ENCODE measurements around the gene ACBD6. TPM values are rescaled to one million over a fixed set of nuclear protein-coding genes. Genes with fewer than 3 reads are reported as not detected.

ACBD6 gene
- total RNA-seq, 2 experiments from 2014 or later: 45.7 to 49.3 TPM

DNA sequence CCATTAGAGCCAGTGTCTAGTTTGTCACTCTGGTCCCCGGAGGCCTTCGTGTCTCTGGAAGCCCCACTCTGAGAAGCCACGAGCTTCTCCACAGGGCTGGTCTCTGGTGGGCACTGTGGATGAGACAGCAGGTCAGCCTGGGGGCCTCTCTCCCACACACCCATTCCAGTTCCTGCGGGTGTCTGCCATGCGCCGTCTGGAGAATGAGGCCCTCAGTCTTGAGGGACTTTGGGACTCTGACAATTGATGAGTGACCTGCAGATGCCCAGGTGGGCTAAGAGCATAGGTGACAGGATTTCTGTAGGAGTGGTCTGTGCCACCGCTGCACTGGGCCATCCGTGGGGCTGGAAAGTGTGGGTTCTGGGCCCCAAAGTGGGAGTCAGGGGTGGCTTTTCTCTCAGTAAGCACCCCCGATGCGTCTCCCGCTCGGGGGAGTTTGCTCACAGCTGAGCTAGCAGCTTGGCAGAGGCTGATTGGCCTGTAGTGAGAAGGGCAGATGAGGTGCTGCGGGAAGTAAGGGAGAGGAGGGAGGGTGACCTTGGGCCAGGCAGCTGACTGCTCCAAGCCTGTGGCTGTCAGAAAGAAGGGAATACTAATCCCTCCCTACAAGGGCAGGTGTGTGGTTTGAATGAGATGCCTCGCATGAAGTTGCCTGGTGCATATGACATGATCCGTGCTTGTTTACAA, 245.9 kb downstream of the ACBD6 start:
- no peaks in the 10 kb centered on the region for H3K36me3 Mint-ChIP-seq
- no peak overlapping the region for H3K27ac Mint-ChIP-seq
- no peaks in the 10 kb centered on the region for H3K27me3 Mint-ChIP-seq
- H3K9me3 Mint-ChIP-seq: no peaks in the 10 kb centered on the region
- POLR2A ChIA-PET: no interaction called here
- peaks cover 2% of the 10 kb centered on the region for H3K4me1 Mint-ChIP-seq
- DNase-seq: no peak
- ATAC-seq (ENCODE audit: low read depth): no peak
- H3K4me3 Mint-ChIP-seq: no peak overlapping the region

DNA sequence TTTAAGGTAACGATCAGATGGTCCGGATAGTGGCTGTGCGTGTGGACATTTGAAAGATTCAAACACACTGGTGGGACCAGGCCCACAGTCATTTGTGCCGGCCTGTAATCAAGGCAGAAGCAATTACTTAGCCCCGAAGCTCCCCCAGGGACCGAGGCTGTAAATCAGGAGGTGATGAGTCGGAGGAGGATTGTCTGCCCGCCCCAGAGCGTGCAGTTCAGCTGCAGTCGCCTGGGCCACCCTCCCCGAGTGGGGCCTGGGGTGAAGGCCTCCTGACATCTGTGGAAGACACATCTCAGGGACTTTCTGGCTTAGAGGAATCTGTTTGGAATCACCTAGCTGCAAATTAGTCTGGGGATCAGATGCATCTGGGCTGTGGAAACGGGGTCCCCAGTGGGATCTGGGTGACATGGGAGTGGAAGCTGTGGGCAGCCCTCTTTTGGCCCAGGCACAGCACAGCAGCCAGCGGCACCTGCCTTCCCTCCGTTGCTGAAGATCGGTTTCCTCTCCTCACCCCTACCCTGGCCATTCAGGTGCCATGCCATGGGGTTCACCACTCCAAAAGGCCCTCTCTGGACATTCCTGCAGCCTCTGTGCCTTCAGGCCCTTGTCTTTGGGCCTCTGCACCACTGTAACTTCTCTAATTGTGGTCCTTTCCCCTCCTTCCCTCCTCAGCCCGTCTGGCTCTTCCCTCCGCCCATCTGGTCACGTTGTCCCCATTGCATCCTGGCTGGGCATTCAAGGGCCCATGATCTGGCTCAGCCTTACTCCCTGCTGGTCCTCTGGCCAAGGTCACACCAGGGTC, 246.6 kb downstream of the ACBD6 start:
- DNase-seq: no peak
- POLR2A ChIA-PET: no interaction called here
- H3K9me3 Mint-ChIP-seq: no peaks in the 10 kb centered on the region
- H3K36me3 Mint-ChIP-seq: no peaks in the 10 kb centered on the region
- ATAC-seq (ENCODE audit: low read depth): no peak
- peaks cover 2% of the 10 kb centered on the region for H3K4me1 Mint-ChIP-seq
- no peak overlapping the region for H3K27ac Mint-ChIP-seq
- no peaks in the 10 kb centered on the region for H3K27me3 Mint-ChIP-seq
- no peak overlapping the region for H3K4me3 Mint-ChIP-seq

DNA sequence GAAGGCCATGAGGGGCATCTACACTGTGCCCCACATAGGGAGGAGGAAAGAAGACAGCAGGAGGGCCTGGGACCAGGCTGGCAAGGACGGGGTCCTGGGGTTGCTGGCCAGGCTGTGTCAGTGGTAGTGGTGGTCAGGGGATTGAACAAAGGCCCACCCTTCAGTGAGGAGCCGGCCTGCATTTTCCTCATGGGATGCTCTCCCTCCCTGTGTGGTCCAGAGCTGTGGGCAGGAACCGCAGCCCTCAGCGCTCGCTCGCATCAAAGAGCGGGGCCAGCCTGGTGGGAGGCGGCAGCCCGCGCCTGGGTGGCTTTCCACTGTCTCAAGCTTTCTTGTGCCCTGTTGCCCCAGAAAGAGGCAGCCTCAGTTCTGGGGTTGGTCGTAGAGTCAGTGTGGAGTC, 247.5 kb downstream of the ACBD6 start:
- H3K27me3 Mint-ChIP-seq: peaks cover 2% of the 10 kb centered on the region

DNA sequence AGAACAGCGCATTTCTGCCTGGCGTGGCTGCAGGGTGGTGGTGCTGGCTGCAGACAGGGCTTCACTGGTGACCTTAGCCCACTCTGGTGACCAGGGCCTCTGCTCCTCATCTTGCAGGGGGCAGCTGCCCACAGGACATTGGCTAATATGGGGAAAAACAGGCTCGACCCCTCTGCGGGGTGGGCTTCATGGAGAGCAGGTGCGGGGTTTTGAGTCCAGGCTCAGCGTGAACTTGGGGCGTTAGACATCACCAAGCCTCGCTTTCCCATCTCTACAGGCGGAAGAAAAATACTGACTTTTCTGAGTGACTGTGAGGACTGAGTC, 247.9 kb downstream of the ACBD6 start:
- no peak for ATAC-seq (ENCODE audit: low read depth)
- Mint-ChIP-seq H3K27me3 (peaks cover 2% of the 10 kb centered on the region), H3K36me3 (no peaks in the 10 kb centered on the region), H3K9me3 (no peaks in the 10 kb centered on the region), H3K27ac (no peak overlapping the region), H3K4me3 (no peak overlapping the region), H3K4me1 (peaks cover 3% of the 10 kb centered on the region)
- DNase-seq: no peak
- POLR2A ChIA-PET: no interaction called here

More for the DNA sequence above, 247.5 kb downstream of the ACBD6 start:
- H3K27ac Mint-ChIP-seq: no peak overlapping the region
- H3K9me3 Mint-ChIP-seq: no peaks in the 10 kb centered on the region
- H3K4me3 Mint-ChIP-seq: no peak overlapping the region
- POLR2A ChIA-PET: no interaction called here
- no peak for DNase-seq
- no peak for ATAC-seq (ENCODE audit: low read depth)
- no peaks in the 10 kb centered on the region for H3K36me3 Mint-ChIP-seq
- peaks cover 3% of the 10 kb centered on the region for H3K4me1 Mint-ChIP-seq

DNA sequence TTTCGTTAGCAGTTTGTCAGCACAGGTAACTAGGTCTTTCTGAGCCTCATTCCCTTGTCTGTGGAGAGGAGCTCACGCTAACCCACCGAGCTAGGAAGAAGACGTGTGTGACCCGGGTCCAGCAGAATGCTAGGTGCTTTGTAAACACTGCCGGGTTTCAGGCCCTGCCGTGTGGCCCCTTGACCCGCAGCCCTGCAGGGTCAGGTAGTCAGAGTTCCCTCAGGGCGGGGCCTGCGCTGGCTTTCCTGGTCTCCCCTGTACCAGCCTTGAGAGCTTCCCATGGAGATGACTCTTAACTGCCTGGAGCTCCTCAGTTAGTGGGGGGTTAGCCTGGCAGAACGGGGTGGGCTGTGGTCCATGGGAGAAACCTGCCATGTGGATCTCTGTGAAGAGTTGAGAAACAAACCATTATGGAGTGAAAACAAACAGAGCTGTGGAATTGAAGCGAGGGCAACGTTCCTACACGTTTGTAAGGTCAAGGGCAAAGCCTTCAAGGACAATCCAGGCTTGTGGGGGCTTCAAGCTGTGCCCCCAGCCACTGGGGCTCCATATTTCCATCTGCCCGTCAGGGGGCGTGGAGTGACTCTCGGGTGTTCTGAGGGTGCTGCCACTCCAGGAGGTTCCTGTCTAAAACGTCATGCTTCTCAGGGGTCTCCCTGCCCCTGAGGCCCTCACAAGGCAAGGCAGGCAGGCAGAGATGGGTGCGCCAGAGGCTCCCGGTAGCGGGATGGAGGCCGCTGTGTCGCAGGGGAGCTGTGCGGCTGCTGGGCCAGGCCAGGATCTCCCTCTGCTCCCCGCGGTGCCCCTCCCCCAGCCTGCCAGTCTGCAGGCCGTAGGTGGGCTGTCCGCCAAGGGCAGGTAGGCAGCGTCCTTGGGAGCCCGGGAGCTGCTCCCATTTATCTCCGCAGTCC, 248.5 kb downstream of the ACBD6 start:
- H3K36me3 Mint-ChIP-seq: no peaks in the 10 kb centered on the region
- H3K9me3 Mint-ChIP-seq: no peaks in the 10 kb centered on the region
- DNase-seq (no peak), ATAC-seq (ENCODE audit: low read depth) (no peak)
- no peak overlapping the region for H3K27ac Mint-ChIP-seq
- no peak overlapping the region for H3K4me3 Mint-ChIP-seq
- peaks cover 3% of the 10 kb centered on the region for H3K4me1 Mint-ChIP-seq
- POLR2A ChIA-PET: no interaction called here
- H3K27me3 Mint-ChIP-seq: peaks cover 2% of the 10 kb centered on the region

DNA sequence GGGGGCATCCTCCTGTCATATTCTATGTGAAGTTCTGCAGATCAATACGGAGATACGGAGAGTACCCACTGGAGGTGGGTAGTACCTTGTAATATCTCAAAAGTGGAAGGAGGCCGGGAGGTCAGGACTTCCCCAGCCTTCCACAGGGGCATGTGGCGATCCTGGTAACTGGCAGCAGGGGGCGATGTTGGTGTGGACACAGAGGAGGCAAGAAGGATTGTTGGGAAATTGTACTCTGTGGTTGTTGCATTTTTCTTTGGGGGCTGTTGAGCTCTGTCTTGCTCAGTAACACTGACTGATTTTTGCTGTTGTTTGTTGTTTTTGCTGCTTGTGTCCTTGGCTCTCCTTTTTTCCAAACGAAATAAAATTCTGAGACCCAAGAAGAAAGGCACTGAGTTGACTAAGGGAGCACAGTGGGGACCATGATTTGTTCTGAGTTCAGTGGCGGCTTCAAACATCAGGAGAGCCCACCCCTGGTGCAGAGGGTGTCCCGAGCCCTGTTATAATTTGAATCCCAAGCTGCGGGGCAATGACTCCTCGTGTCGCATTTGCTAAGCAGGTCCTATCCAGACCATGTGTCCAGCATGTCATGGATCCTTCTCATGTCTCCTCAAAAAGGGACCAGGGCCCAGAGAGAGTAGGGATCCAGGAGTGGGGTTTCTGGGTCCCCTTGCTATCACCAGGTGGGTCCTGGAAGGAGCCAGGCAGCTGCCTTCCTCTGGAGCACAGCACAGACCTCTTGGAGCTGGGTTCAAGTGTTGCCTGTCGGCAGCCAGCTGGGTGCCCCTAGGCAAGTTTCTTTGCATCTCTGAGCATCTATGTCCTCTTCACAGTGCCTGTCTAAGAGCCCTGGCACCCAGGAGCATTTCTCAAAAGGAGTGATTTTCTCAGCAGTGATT, 249.5 kb downstream of the ACBD6 start:
- Mint-ChIP-seq H3K4me1 (peaks cover 3% of the 10 kb centered on the region), H3K9me3 (no peaks in the 10 kb centered on the region), H3K4me3 (no peak overlapping the region), H3K27ac (no peak overlapping the region), H3K36me3 (no peaks in the 10 kb centered on the region), H3K27me3 (peaks cover 2% of the 10 kb centered on the region)
- POLR2A ChIA-PET: no interaction called here
- peak; percentile 65 for ATAC-seq (ENCODE audit: low read depth)
- peak; percentile 72 for DNase-seq

DNA sequence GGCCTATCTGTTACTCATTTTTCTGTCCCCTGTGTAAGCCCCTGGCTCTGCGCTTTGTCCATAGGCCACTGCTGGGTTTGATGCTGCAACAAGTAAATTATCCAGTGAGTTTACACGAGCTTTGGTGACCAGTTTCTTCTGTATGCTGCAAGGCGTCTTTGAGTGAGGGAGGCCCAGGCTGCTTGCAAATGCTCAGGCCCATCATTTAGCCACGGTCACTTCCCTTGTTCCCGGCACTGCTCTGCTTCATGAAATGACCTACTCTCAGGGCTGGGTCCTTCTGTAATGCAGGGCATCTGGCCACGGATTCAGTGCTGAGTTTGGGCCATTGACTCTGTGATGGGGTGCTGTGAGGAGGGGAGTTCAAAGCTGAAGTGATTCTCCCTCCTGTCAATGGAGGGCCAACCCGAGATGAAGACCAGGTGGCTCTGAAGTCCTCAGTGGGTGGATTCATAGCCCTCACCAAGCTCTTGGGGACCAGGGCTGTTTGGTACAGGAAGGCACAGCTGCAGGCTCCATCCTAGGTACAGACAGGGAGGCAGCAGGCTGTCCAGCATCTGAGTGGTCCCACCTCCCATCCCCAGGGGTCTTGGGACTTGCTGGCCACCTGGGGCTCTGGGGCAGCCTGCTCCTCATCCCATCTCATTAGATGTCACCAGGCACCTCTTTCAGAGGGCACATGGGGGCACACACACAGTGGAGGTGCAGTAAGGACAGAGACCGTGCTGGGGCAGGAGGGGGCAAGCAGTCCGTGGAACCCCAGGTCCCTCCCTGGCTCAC, 250.7 kb downstream of the ACBD6 start:
- H3K27me3 Mint-ChIP-seq: peaks cover 2% of the 10 kb centered on the region
- H3K36me3 Mint-ChIP-seq: no peaks in the 10 kb centered on the region
- peaks cover 10% of the 10 kb centered on the region for H3K4me1 Mint-ChIP-seq
- H3K27ac Mint-ChIP-seq: no peak overlapping the region
- H3K4me3 Mint-ChIP-seq: no peak overlapping the region
- ATAC-seq (ENCODE audit: low read depth) (no peak), DNase-seq (no peak)
- H3K9me3 Mint-ChIP-seq: no peaks in the 10 kb centered on the region
- POLR2A ChIA-PET: no interaction called here

DNA sequence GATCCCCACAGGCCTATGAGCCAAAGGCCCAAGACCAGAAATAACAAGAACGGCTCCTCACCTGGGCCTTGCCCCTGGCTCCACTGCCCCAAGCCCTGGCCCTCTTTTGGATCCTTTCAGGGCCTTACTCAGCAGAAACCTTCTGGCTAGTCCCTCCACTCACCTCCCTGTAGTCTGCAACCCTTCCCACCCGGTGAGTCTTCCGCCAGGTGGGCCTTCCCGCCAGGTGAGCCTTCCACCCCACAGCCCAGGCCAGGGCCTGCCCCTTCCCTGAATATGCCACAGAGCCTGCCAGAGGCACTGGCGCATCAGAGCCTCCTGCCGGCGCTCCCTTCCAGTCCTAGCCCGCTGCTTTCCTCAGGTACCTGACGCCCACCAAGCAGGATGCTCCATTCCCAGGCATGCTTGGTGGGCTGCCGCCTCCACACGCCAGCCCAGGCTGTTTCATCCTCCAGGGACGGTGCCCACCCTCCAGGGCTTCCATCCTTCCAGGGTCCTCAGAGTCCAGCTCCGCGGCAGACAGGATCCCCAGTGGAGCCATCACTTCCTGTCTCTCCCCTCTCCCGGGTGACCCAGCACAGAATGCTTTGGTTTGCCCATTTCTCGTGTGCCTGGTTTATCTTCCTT, 251.4 kb downstream of the ACBD6 start:
- no peaks in the 10 kb centered on the region for H3K36me3 Mint-ChIP-seq
- peaks cover 10% of the 10 kb centered on the region for H3K4me1 Mint-ChIP-seq
- no peak overlapping the region for H3K27ac Mint-ChIP-seq
- DNase-seq (no peak), ATAC-seq (ENCODE audit: low read depth) (no peak)
- POLR2A ChIA-PET: no interaction called here
- no peak overlapping the region for H3K4me3 Mint-ChIP-seq
- no peaks in the 10 kb centered on the region for H3K9me3 Mint-ChIP-seq
- peaks cover 2% of the 10 kb centered on the region for H3K27me3 Mint-ChIP-seq

DNA sequence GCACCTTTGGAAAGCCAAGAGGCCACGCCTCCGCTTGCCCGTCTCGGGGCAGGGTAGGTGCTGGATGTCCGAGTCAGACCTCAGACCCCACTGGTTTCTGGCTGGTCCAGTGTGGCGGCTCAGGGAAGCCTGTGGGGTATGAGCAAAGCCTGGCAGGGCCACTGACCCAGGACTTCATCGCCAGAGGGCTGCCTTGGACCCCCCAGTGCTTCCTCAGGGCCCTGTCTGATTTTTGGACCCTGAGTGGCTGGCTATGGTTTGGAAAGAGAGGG, 251.9 kb downstream of the ACBD6 start:
- DNase-seq (no peak), ATAC-seq (ENCODE audit: low read depth) (no peak)
- POLR2A ChIA-PET: no interaction called here
- Mint-ChIP-seq H3K9me3 (no peaks in the 10 kb centered on the region), H3K4me3 (no peak overlapping the region), H3K27ac (no peak overlapping the region), H3K4me1 (peaks cover 10% of the 10 kb centered on the region), H3K36me3 (no peaks in the 10 kb centered on the region), H3K27me3 (peaks cover 5% of the 10 kb centered on the region)

DNA sequence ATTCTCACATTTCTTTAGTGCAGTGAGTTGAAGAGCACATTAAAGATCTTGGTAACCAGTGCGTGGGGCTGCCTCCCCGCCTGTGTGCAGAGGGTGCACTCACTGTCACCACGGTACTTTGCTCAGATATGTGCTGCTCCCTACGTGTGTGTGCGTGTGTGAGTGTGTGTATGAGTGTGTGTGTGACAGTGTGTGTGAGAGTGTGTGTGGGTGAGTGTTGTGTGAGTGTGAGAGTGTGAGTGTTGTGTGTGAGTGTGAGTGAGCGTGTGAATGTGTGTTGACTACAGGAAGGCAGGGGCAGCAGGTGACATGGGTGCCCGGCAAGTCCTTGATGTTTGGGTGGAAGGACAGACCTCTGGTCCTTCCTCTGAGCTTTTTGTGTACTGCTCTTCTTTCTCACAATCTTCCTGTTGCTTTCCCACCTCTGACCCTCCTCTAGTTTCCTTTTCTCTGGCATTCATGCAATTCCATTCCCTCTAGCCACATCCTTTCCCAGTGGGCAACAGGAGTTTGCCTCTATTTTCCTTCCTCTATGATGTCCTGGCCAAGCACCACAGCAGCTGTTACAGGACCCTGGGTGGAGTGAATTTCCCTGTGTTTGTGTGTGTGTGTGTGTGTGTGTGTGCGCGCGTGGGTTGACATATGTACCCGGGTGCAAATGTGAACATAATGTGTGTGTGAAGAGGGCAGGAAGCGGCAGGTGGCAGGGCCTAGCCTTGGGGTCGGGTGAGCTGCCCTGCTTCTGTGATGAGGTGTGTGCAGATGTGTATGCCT, 252.5 kb downstream of the ACBD6 start:
- no peak for DNase-seq
- H3K4me3 Mint-ChIP-seq: no peak overlapping the region
- POLR2A ChIA-PET: no interaction called here
- no peak for ATAC-seq (ENCODE audit: low read depth)
- peaks cover 5% of the 10 kb centered on the region for H3K27me3 Mint-ChIP-seq
- no peak overlapping the region for H3K27ac Mint-ChIP-seq
- H3K9me3 Mint-ChIP-seq: no peaks in the 10 kb centered on the region
- H3K36me3 Mint-ChIP-seq: no peaks in the 10 kb centered on the region
- H3K4me1 Mint-ChIP-seq: peaks cover 10% of the 10 kb centered on the region

DNA sequence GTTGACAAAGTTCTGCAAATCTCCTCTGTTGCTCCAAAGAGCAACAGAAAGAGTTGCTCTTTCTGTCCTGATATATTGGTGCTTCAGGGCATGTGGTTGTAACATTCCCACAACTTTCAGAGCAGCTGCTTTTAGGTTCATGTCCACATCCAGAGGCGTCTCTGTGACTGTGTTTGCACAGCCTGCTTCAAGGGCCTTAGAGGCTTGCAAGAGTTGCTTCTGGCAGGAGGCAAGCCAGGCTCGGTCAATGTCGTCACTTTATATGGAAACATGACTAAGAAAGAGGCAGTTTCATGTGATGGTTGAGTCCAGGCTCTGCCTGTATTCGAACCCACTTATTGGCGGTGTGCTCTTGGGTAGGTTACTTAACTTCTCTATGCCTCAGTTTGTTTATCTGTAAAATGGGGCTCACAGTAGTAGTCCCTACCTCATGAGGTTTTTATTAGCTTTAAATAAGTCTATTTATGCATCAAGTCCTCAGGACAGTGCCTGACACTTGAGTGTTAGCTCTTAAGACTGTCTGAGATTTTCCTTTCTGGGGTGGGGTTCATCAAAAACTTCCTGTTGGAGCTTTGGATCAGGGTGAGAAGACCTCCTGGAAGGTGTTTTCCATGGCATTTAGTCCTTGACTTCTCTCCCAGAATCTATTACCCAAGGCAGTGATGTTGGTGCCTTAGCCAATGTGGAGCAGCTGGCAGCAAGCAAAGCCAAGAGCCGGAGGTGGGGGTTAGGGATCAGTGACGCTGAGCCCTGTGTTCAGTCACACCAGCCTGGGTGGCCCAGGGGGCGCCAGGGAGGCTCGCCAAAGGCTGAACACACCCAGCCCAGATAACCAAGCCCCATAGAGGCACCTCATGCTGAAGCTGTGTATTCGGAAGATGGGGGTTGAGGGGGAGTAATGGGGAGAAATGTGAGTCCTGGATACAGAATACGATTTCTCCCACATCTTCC, 253.4 kb downstream of the ACBD6 start:
- ATAC-seq (ENCODE audit: low read depth): no peak
- peaks cover 10% of the 10 kb centered on the region for H3K4me1 Mint-ChIP-seq
- DNase-seq: no peak
- H3K27me3 Mint-ChIP-seq: peaks cover 9% of the 10 kb centered on the region
- no peak overlapping the region for H3K4me3 Mint-ChIP-seq
- POLR2A ChIA-PET: no interaction called here
- H3K9me3 Mint-ChIP-seq: no peaks in the 10 kb centered on the region
- no peak overlapping the region for H3K27ac Mint-ChIP-seq
- H3K36me3 Mint-ChIP-seq: no peaks in the 10 kb centered on the region
